HG03432 (cell line): ENCODE measurements around the gene C1QTNF5.
"Not testable (repeated sequence)": the region's sequence is repeated elsewhere in the genome, so short reads cannot be mapped to it uniquely, and the experiment has no call there.

Source experiments
- ATAC-seq: cut with Tn5 transposase; IDR thresholded peaks from one replicate; pipeline ENCODE4 v1.9.1; 2021; ENCODE audit warnings: mild to moderate bottlenecking, moderate library complexity; ENCODE audit not compliant: unreplicated experiment

C1QTNF5 gene

GRCh38 chr11:119340335-119341221, at the start of gene C1QTNF5:
C1QTNF5 (minus strand) TSS chr11:119340883; CDS start chr11:119340397, 486 bp downstream.
- no peak for ATAC-seq

- ATAC-seq: no peak
Measured at GRCh38 chr11:119389611-119390254, 49.0 kb upstream of the C1QTNF5 start.

- no peak for ATAC-seq
Measured at GRCh38 chr11:119388103-119388502, 47.4 kb upstream of the C1QTNF5 start.

GRCh38 chr11:119384332-119384731, 43.6 kb upstream of the C1QTNF5 start:
- ATAC-seq: no peak

GRCh38 chr11:119382513-119382912, 41.8 kb upstream of the C1QTNF5 start:
- not testable (repeated sequence) for ATAC-seq

- no peak for ATAC-seq
Measured at GRCh38 chr11:119382101-119382500, 41.4 kb upstream of the C1QTNF5 start.

- peak; percentile 99 for ATAC-seq
Measured at GRCh38 chr11:119381181-119381988, 40.7 kb upstream of the C1QTNF5 start, which contains the start of gene USP2. USP2 (minus strand) TSS chr11:119381690; CDS start chr11:119373480, 8,210 bp downstream.

- no peak for ATAC-seq
Measured at GRCh38 chr11:119380827-119381180, 40.1 kb upstream of the C1QTNF5 start.

GRCh38 chr11:119380160-119380826, 39.6 kb upstream of the C1QTNF5 start:
- no peak for ATAC-seq

GRCh38 chr11:119378851-119379465, 38.3 kb upstream of the C1QTNF5 start:
- ATAC-seq: no peak

GRCh38 chr11:119377961-119378667, 37.4 kb upstream of the C1QTNF5 start:
- no peak for ATAC-seq

GRCh38 chr11:119377112-119377901, 36.6 kb upstream of the C1QTNF5 start:
- ATAC-seq: no peak

GRCh38 chr11:119376197-119376847, 35.6 kb upstream of the C1QTNF5 start:
- no peak for ATAC-seq

- no peak for ATAC-seq
Measured at GRCh38 chr11:119375337-119376196, 34.9 kb upstream of the C1QTNF5 start.

- no peak for ATAC-seq
Measured at GRCh38 chr11:119374632-119375336, 34.1 kb upstream of the C1QTNF5 start.

GRCh38 chr11:119373921-119374631, 33.4 kb upstream of the C1QTNF5 start:
- no peak for ATAC-seq
